ENCODE data around the gene POC1A.

DNA sequence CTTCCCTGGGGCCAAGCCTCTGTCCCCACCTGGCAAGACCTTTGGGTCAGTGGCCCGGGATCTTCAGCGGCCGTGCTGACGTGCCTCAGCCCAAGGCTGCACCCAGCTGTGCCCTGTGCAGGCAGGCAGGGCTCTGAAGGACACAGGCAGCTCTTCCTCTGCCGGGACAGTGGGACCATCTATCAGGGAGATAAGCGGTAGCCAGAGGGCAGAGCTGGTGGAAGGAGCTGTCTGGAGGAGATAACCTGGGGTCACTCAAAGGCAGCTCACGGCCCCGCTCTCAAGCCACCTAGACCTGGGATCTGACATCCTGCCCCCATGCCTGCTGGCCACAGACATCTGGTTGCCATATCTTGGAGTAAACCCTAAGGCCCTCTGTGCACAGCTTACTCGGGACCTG lies 125.2 kb downstream of the POC1A start:
- TF ChIP-seq, protein P1, sequence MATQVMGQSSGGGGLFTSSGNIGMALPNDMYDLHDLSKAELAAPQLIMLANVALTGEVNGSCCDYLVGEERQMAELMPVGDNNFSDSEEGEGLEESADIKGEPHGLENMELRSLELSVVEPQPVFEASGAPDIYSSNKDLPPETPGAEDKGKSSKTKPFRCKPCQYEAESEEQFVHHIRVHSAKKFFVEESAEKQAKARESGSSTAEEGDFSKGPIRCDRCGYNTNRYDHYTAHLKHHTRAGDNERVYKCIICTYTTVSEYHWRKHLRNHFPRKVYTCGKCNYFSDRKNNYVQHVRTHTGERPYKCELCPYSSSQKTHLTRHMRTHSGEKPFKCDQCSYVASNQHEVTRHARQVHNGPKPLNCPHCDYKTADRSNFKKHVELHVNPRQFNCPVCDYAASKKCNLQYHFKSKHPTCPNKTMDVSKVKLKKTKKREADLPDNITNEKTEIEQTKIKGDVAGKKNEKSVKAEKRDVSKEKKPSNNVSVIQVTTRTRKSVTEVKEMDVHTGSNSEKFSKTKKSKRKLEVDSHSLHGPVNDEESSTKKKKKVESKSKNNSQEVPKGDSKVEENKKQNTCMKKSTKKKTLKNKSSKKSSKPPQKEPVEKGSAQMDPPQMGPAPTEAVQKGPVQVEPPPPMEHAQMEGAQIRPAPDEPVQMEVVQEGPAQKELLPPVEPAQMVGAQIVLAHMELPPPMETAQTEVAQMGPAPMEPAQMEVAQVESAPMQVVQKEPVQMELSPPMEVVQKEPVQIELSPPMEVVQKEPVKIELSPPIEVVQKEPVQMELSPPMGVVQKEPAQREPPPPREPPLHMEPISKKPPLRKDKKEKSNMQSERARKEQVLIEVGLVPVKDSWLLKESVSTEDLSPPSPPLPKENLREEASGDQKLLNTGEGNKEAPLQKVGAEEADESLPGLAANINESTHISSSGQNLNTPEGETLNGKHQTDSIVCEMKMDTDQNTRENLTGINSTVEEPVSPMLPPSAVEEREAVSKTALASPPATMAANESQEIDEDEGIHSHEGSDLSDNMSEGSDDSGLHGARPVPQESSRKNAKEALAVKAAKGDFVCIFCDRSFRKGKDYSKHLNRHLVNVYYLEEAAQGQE (IDR thresholded peaks at IDR 0.05; ENCODE audit: unreplicated experiment), result no peak
- TF ChIP-seq POLR2AphosphoS5 (IDR thresholded peaks at IDR 0.05; ENCODE audit: low read depth), result no peak
- TF ChIP-seq ZNF331 (CRISPR knock-in tag; IDR thresholded peaks at IDR 0.05; ENCODE audit: low read depth), result no peak
- TF ChIP-seq, protein P2, sequence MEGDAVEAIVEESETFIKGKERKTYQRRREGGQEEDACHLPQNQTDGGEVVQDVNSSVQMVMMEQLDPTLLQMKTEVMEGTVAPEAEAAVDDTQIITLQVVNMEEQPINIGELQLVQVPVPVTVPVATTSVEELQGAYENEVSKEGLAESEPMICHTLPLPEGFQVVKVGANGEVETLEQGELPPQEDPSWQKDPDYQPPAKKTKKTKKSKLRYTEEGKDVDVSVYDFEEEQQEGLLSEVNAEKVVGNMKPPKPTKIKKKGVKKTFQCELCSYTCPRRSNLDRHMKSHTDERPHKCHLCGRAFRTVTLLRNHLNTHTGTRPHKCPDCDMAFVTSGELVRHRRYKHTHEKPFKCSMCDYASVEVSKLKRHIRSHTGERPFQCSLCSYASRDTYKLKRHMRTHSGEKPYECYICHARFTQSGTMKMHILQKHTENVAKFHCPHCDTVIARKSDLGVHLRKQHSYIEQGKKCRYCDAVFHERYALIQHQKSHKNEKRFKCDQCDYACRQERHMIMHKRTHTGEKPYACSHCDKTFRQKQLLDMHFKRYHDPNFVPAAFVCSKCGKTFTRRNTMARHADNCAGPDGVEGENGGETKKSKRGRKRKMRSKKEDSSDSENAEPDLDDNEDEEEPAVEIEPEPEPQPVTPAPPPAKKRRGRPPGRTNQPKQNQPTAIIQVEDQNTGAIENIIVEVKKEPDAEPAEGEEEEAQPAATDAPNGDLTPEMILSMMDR (conservative IDR thresholded peaks at IDR 0.05; ENCODE audit: low read depth in 2 of 2), result no peak
- no peak for TF ChIP-seq EZH2phosphoT487 (IDR thresholded peaks at IDR 0.05; ENCODE audit: unreplicated experiment)
- no peak for TF ChIP-seq EZH2 (IDR thresholded peaks at IDR 0.05; ENCODE audit: low read depth, unreplicated experiment)
- TF ChIP-seq JUNB (IDR thresholded peaks at IDR 0.05; ENCODE audit: unreplicated experiment), result no peak

Measured in GM23338 (cell line).